NCI-H2081 treated with DMSO at 0.1 percent for 48 hours (cell line): Measurements from ENCODE around the gene SRSF6.
"Not testable (repeated sequence)": the region's sequence is repeated elsewhere in the genome, so short reads cannot be mapped to it uniquely, and the experiment has no call there.

Experiments
- DNase-seq: peaks from one replicate; lab custom pipeline; 2025; lab: John Stamatoyannopoulos, UW

The SRSF6 gene

GRCh38 chr20:43448748-43449535 lies 8.8 kb upstream of the SRSF6 start:
- DNase-seq, result no peak

GRCh38 chr20:43450841-43451799 lies 6.6 kb upstream of the SRSF6 start:
- no peak for DNase-seq

GRCh38 chr20:43452404-43453126 lies 5.1 kb upstream of the SRSF6 start:
- DNase-seq, result no peak

GRCh38 chr20:43456252-43456651 lies 1.4 kb upstream of the SRSF6 start:
- DNase-seq, result not testable (repeated sequence)

GRCh38 chr20:43456809-43457639 lies 672 bp upstream of the SRSF6 start:
- DNase-seq, result peak; percentile 74

- DNase-seq, result no peak
These were observed 777 bp downstream of the SRSF6 start for GRCh38 chr20:43458422-43458924.

- no peak for DNase-seq
These were observed 1.6 kb downstream of the SRSF6 start for GRCh38 chr20:43459022-43459942.

GRCh38 chr20:43460172-43460829 lies 2.6 kb downstream of the SRSF6 start:
- DNase-seq, result no peak

- no peak for DNase-seq
These were observed 3.1 kb downstream of the SRSF6 start for GRCh38 chr20:43460830-43461200.

- DNase-seq, result no peak
These were observed 4.4 kb downstream of the SRSF6 start for GRCh38 chr20:43461894-43462659.

GRCh38 chr20:43462660-43463526 lies 5.2 kb downstream of the SRSF6 start:
- no peak for DNase-seq

- DNase-seq, result no peak
These were observed 6.0 kb downstream of the SRSF6 start for GRCh38 chr20:43463527-43464218.

GRCh38 chr20:43464219-43464790 lies 6.6 kb downstream of the SRSF6 start:
- no peak for DNase-seq

- no peak for DNase-seq
These were observed 7.9 kb downstream of the SRSF6 start for GRCh38 chr20:43465625-43465943.

GRCh38 chr20:43467589-43467988 lies 9.9 kb downstream of the SRSF6 start:
- no peak for DNase-seq

- no peak for DNase-seq
These were observed 15.1 kb downstream of the SRSF6 start for GRCh38 chr20:43472671-43473380.

GRCh38 chr20:43473381-43473704 lies 15.6 kb downstream of the SRSF6 start:
- DNase-seq, result no peak
